GM19351 (cell line): Measurements from ENCODE around the gene REXO1.
A peak's percentile ranks its signal among the peaks of the same experiment; 100 is the strongest.

Experiments
- ATAC-seq: cut with Tn5 transposase; IDR thresholded peaks from one replicate; pipeline ENCODE4 v1.9.1; 2021; ENCODE audit warnings: mild to moderate bottlenecking, moderate library complexity; ENCODE audit not compliant: unreplicated experiment

The REXO1 gene

GRCh38 chr19:1860821-1861598 is 12.7 kb upstream of the REXO1 start:
- ATAC-seq = no peak

DNA sequence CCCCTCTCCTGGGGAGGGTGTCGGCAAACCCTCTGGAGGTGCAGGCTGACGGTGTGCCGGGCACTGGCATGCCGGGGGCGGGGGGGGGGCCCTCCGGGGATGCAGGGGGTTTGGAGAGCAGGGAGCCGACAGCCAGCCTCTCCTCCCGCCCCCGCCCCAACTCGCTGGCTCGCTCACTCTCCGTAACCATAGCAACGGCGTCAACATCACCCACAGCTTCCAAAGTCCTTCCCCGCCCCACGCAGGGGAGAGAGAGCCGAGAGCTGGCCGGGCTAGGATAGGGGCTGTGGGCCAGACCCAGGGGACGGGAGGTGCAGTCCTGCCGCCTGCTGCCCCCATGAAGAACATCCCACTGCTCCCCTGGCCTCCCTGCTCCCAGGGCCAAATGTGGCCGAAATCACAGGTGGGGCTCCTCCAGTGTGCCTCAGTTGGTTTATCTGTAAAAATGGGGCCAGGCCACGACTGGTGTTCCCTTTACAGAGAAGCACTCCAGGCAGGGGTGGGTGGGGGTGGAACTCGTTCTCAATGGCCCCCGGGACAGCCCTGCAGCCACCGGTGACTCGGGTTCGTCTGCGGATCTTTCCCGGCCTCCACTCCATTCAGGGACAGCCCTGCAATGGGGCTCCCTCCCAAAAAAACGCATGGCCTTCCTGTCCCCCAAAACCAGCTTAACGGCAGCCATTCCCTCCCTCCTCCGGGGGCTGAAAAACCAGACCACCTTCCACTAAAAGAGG is 11.9 kb upstream of the REXO1 start:
- ATAC-seq = no peak

DNA sequence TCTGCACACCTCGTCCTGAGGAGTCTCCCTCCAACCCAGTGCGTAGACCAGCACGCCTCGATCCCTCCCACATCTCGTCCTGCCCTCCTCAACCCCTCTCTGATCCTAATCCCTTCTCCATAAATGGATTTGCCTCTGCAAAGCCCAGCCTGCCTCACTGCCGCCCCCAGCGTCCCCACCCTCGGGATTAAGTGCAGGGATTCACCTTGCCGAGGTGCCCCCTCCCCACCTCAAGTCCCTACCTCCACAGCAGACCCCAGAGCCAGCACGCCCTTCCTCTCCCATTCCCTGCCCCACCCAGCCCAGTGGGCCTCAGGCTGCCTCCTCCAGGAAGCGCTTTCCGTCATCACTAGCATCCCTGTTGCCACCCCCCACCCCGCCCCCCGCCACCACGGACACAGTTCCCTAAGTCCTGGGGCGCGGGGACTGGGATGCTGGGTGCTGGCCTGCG is 11.1 kb upstream of the REXO1 start:
- ATAC-seq = no peak

DNA sequence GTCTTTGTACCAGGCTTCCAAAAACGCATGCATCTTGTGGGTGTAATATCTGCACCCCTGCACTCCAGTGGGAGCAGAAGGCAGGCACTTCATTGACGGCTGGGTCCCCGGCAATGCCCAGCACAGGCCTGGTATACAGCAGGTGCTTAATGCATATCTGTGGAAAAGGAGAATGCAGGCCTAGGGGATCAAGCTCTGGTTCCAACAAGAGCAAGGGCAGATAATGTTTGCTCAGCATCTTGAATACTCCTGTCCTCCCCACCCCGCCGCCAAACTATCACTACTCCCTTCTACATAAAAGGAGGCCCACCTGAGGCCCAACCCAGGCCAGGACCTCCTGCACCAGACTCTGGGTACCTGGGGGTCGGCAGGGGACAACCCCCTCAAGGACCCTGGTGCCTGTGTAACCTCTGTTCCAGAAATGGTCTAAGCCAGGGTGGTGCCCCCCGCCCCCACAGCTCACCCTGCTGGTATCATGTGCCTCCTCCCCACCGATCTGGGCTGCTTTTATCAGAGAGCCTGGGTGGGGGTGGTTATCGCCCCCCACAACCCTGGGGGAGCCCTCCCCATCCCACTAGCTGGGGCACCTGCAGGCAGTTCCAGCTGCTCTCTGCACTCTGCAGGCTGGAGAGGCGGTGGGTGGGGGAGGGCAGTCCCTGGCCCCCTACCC is 10.3 kb upstream of the REXO1 start:
- no peak for ATAC-seq

GRCh38 chr19:1857648-1858326 is 9.5 kb upstream of the REXO1 start:
- no peak for ATAC-seq

DNA sequence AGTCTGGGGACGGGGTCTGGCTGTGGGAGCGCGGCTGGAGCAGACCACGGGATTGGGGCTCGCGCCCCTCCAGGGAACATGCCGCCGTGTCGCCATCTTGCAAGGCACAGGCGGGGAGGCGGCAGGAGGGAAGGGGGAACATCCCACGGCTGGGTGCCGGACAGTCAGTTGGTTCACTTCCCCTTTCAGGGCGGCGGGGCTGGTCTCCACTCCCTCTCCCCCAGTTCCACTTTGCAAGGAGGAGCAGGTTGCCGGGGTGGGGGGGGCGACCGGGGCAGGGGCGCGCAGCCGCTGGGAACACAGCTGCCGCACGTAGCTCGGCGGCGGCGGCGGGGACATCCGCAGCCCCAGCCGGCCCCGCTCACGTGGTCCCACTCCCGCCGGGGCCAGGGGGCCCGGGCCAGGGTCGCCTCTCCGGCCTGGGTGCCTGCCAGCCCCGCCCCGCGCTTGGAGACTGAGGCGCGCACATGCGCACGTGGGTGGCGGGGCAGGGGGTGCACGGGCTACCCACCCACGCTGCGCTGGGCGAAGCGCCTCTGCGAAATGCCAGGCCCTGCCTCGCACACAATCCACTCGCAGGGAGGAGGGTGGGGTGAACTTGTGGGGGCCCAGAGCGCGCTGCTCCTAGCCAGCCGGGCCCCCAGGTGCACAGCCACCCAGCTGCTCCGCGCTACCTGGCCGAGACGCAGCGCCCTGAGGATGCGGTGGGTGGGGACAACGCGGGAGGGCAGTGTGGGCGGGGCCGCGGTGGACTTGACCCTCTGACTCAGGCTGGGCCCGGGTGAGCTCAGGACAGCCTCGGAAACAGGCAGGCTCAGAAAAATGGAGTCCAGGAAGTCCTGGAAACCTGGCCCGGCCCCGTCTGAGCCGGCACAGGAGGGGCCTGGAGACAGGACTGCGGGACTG is 8.7 kb upstream of the REXO1 start:
- ATAC-seq = no peak

GRCh38 chr19:1856345-1856697 is 8.0 kb upstream of the REXO1 start:
- ATAC-seq = no peak

- ATAC-seq = no peak
Observed at GRCh38 chr19:1855828-1856255, 7.6 kb upstream of the REXO1 start.

GRCh38 chr19:1855040-1855827 is 7.0 kb upstream of the REXO1 start:
- ATAC-seq = peak; percentile 53

DNA sequence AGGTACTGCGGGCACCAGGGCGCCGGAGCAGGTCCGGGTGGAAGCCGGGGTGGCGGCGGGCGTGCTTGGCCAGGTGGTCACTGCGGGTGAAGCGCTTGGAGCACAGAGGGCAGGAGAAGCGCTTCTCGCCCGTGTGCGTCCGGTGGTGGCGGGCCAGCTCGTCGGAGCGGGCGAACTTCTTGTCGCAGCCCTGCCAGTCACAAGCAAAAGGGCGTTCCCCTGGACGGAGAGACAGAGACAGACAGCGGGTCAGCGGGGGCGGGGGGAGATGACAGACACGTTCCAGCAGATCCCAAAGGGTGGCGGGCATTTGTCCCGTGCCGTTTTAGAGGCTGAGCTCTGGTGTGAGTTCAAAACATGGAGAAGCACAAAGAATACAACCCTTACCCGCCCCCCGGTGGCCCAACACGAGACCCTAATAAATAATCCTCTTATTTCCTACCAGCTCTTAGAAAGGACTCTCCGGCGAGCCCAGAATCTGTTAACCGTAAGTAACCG is 6.3 kb upstream of the REXO1 start:
- no peak for ATAC-seq

DNA sequence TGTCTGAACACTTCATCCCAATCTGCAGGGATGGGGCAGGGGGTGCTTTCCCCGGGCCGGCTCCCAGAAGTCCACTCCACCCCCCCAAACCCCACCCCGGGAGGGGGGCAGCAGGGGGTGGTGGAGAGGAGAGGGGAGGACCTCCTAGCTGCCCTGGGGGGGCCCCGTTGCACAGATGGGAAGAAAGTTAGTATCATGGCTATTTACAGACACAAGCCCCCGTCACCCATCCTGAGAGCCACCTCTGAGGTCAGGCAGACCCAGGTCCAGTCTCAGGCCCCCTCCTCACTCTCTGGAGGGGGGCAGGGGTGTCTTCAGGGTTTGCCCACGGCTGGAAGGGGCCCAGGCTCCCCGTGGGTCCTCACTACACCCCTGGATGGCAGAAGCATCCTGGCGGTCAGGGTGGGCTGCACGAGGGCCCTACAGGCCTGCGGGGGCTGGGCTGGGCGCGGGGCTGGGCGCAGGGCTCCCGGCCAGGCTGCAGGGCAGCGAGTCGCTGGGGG is 5.8 kb upstream of the REXO1 start:
- ATAC-seq = no peak

GRCh38 chr19:1853295-1854038 is 5.2 kb upstream of the REXO1 start:
- no peak for ATAC-seq

GRCh38 chr19:1852581-1853128 is 4.4 kb upstream of the REXO1 start:
- ATAC-seq = no peak

DNA sequence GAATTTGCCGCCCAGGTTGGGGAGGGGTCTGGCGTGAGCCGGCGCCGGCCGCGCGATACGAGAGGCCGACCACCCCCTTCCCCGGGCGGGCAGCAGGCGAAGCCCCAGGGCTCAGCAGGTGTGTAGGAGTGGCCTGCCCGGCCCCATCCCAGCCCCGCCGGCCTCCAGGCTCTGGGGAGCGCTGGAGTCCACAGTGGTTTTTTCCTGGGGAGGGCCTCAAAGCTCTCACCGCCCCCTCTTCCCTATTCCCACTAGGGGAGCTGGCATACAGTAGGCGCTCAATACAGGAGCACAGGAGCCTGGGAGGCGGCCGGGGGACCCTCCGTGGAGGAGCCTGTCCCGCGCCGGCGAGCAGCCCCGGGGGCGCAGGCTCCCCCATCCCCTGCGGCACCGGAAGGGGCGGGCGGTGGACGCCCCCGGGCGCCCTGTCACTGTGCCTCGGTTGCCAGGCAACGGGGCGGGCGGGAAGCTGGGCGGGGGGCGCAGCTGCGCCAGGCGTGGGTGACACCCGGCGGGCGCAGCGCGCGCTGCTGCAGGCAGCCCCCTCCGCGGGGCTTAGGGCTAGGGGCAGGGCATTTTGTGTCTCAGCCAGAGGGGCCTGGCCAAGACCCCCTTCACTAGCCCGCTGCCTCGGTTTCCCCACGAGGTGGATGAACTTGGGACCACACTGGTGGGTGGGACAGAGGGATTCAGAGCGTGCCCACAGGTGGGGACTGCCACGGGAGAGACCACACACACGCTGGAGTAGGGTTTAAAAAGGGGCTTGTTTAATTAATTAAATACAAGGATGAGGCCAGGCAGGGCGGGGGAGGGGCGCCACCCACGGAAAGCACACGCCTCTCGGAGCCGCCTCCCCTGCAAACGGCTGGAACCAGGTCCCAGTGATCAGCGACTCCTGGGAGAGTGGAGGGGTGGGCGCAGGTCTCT is 3.6 kb upstream of the REXO1 start:
- no peak for ATAC-seq

- no peak for ATAC-seq
Observed at GRCh38 chr19:1850809-1851653, 2.7 kb upstream of the REXO1 start.

GRCh38 chr19:1849886-1850398 is 1.7 kb upstream of the REXO1 start:
- ATAC-seq = no peak
